ENCODE data around the gene PKP1.

PKP1 gene

DNA sequence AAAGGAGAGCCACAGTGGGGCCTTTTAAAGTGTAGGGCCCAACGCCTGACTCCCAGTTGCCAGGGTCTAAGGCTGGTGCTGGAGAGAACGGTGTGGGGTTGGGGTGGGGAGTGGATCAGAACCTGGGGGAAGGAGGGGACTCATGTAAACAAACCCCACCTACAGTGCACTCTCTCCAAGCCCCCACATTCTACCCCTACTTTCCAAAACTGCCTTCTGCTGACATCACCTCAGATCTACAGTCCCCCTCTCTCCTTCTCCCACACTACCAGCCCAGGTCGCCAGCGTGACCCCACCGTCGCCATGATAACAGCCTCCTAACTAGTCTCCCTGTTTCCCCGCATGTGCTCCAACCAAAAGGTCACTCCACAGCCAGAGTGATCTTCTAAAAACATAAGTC is 67.6 kb downstream of the PKP1 start:
- no peak overlapping the region for H3K4ac ChIP-seq (ENCODE audit: low read depth in 1 of 2, low read length in 2 of 2)
- no peak overlapping the region for H2AFZ ChIP-seq (ENCODE audit: low read depth, low read length)
- H3K18ac ChIP-seq (ENCODE audit: low read depth in 1 of 2, low read length in 2 of 2), result no peak overlapping the region

GRCh38 chr1:201351617-201352016 is 68.3 kb downstream of the PKP1 start:
- Histone ChIP-seq H2BK12ac (ENCODE audit: low read length in 2 of 2) (no peak overlapping the region), H3K36me3 (ENCODE audit: control insufficient read depth in 1 of 2, insufficient read depth in 2 of 2, low read depth in 1 of 2, low read length in 2 of 2) (no peaks in the 10 kb centered on the region), H3K27ac (ENCODE audit: low read length, poor library complexity, severe bottlenecking) (no peak overlapping the region), H2BK15ac (ENCODE audit: low read depth, poor library complexity, severe bottlenecking) (no peak overlapping the region), H2AFZ (ENCODE audit: low read depth, low read length) (no peak overlapping the region), H2BK120ac (ENCODE audit: low read depth, low read length) (no peak overlapping the region), H3K14ac (ENCODE audit: low read length in 2 of 2) (no peak overlapping the region), H4K8ac (ENCODE audit: low read length) (no peak overlapping the region), H3K4me2 (ENCODE audit: low read length, poor library complexity, severe bottlenecking) (no peak overlapping the region), H3K18ac (ENCODE audit: low read depth in 1 of 2, low read length in 2 of 2) (no peak overlapping the region), H3K79me1 (replicated peaks; ENCODE audit: low read length, poor library complexity, severe bottlenecking) (no peaks in the 10 kb centered on the region), H3K9ac (ENCODE audit: low read length) (no peak overlapping the region), H3K4me1 (ENCODE audit: control insufficient read depth, insufficient read depth, low read depth, low read length) (peaks cover 4% of the 10 kb centered on the region), H4K91ac (ENCODE audit: low read length) (no peak overlapping the region), H3K4me3 (ENCODE audit: insufficient read depth in 1 of 2, low read depth in 1 of 2, low read length in 2 of 2) (no peak overlapping the region), H2AK5ac (ENCODE audit: low read length, severe bottlenecking) (no peak overlapping the region), H3K9me3 (ENCODE audit: control insufficient read depth, low read length) (no peaks in the 10 kb centered on the region), H3K27me3 (ENCODE audit: control insufficient read depth in 1 of 2, insufficient read depth in 1 of 2, low read length in 2 of 2) (peaks cover 22 to 72% of the 10 kb centered on the region in 2 experiments), H3K4ac (ENCODE audit: low read depth in 1 of 2, low read length in 2 of 2) (no peak overlapping the region), H2BK5ac (ENCODE audit: low read depth, low read length, poor library complexity, severe bottlenecking) (no peak overlapping the region), H3K23ac (ENCODE audit: low read length in 2 of 2) (no peak overlapping the region)
- DNase-seq, result no peak

More for the DNA sequence above, 67.6 kb downstream of the PKP1 start:
- Histone ChIP-seq H4K91ac (ENCODE audit: low read length) (no peak overlapping the region), H3K9ac (ENCODE audit: low read length) (no peak overlapping the region), H2AK5ac (ENCODE audit: low read length, severe bottlenecking) (no peak overlapping the region), H3K4me1 (ENCODE audit: control insufficient read depth, insufficient read depth, low read depth, low read length) (peaks cover 4% of the 10 kb centered on the region), H3K9me3 (ENCODE audit: control insufficient read depth, low read length) (no peaks in the 10 kb centered on the region), H3K4me2 (ENCODE audit: low read length, poor library complexity, severe bottlenecking) (no peak overlapping the region), H3K4me3 (ENCODE audit: insufficient read depth in 1 of 2, low read depth in 1 of 2, low read length in 2 of 2) (no peak overlapping the region), H4K8ac (ENCODE audit: low read length) (no peak overlapping the region), H2BK12ac (ENCODE audit: low read length in 2 of 2) (no peak overlapping the region), H2BK15ac (ENCODE audit: low read depth, poor library complexity, severe bottlenecking) (no peak overlapping the region), H2BK5ac (ENCODE audit: low read depth, low read length, poor library complexity, severe bottlenecking) (no peak overlapping the region), H2BK120ac (ENCODE audit: low read depth, low read length) (no peak overlapping the region), H3K36me3 (ENCODE audit: control insufficient read depth in 1 of 2, insufficient read depth in 2 of 2, low read depth in 1 of 2, low read length in 2 of 2) (no peaks in the 10 kb centered on the region), H3K79me1 (replicated peaks; ENCODE audit: low read length, poor library complexity, severe bottlenecking) (no peaks in the 10 kb centered on the region), H3K27me3 (ENCODE audit: control insufficient read depth in 1 of 2, insufficient read depth in 1 of 2, low read length in 2 of 2) (peaks cover 22 to 73% of the 10 kb centered on the region in 2 experiments), H3K27ac (ENCODE audit: low read length, poor library complexity, severe bottlenecking) (no peak overlapping the region), H3K14ac (ENCODE audit: low read length in 2 of 2) (no peak overlapping the region), H3K23ac (ENCODE audit: low read length in 2 of 2) (no peak overlapping the region)
- no peak for DNase-seq
- WGBS, result 96% methylated on average over 5 of the region's 7 CpGs

- Histone ChIP-seq H3K36me3 (ENCODE audit: control insufficient read depth in 1 of 2, insufficient read depth in 2 of 2, low read depth in 1 of 2, low read length in 2 of 2) (no peaks in the 10 kb centered on the region), H4K91ac (ENCODE audit: low read length) (no peak overlapping the region), H3K79me1 (replicated peaks; ENCODE audit: low read length, poor library complexity, severe bottlenecking) (no peaks in the 10 kb centered on the region), H4K8ac (ENCODE audit: low read length) (no peak overlapping the region), H3K4me3 (ENCODE audit: insufficient read depth in 1 of 2, low read depth in 1 of 2, low read length in 2 of 2) (no peak overlapping the region), H3K4ac (ENCODE audit: low read depth in 1 of 2, low read length in 2 of 2) (no peak overlapping the region), H2BK120ac (ENCODE audit: low read depth, low read length) (no peak overlapping the region), H3K9ac (ENCODE audit: low read length) (no peak overlapping the region), H3K23ac (ENCODE audit: low read length in 2 of 2) (no peak overlapping the region), H2BK12ac (ENCODE audit: low read length in 2 of 2) (no peak overlapping the region), H2BK5ac (ENCODE audit: low read depth, low read length, poor library complexity, severe bottlenecking) (no peak overlapping the region), H3K9me3 (ENCODE audit: control insufficient read depth, low read length) (no peaks in the 10 kb centered on the region), H3K4me1 (ENCODE audit: control insufficient read depth, insufficient read depth, low read depth, low read length) (peaks cover 3% of the 10 kb centered on the region), H3K14ac (ENCODE audit: low read length in 2 of 2) (no peak overlapping the region), H3K27ac (ENCODE audit: low read length, poor library complexity, severe bottlenecking) (no peak overlapping the region), H3K4me2 (ENCODE audit: low read length, poor library complexity, severe bottlenecking) (no peak overlapping the region), H3K18ac (ENCODE audit: low read depth in 1 of 2, low read length in 2 of 2) (no peak overlapping the region), H2BK15ac (ENCODE audit: low read depth, poor library complexity, severe bottlenecking) (no peak overlapping the region), H3K27me3 (ENCODE audit: control insufficient read depth in 1 of 2, insufficient read depth in 1 of 2, low read length in 2 of 2) (peaks cover 15 to 66% of the 10 kb centered on the region in 2 experiments), H2AFZ (ENCODE audit: low read depth, low read length) (no peak overlapping the region), H2AK5ac (ENCODE audit: low read length, severe bottlenecking) (no peak overlapping the region)
- 76% methylated on average over 13 of the region's 13 CpGs for WGBS
- no peak for DNase-seq
Observed at GRCh38 chr1:201353186-201353940, 70.1 kb downstream of the PKP1 start.

GRCh38 chr1:201354151-201354900 is 71.0 kb downstream of the PKP1 start:
- Histone ChIP-seq H2AFZ (ENCODE audit: low read depth, low read length) (no peak overlapping the region), H3K79me1 (replicated peaks; ENCODE audit: low read length, poor library complexity, severe bottlenecking) (no peaks in the 10 kb centered on the region), H2BK15ac (ENCODE audit: low read depth, poor library complexity, severe bottlenecking) (no peak overlapping the region), H3K23ac (ENCODE audit: low read length in 2 of 2) (no peak overlapping the region), H3K14ac (ENCODE audit: low read length in 2 of 2) (no peak overlapping the region), H3K9ac (ENCODE audit: low read length) (no peak overlapping the region), H3K4ac (ENCODE audit: low read depth in 1 of 2, low read length in 2 of 2) (no peak overlapping the region), H4K8ac (ENCODE audit: low read length) (no peak overlapping the region), H3K4me1 (ENCODE audit: control insufficient read depth, insufficient read depth, low read depth, low read length) (peaks cover 6% of the 10 kb centered on the region), H2BK12ac (ENCODE audit: low read length in 2 of 2) (no peak overlapping the region), H3K36me3 (ENCODE audit: control insufficient read depth in 1 of 2, insufficient read depth in 2 of 2, low read depth in 1 of 2, low read length in 2 of 2) (no peaks in the 10 kb centered on the region), H2BK120ac (ENCODE audit: low read depth, low read length) (no peak overlapping the region), H2AK5ac (ENCODE audit: low read length, severe bottlenecking) (no peak overlapping the region), H3K27ac (ENCODE audit: low read length, poor library complexity, severe bottlenecking) (no peak overlapping the region), H3K27me3 (ENCODE audit: control insufficient read depth in 1 of 2, insufficient read depth in 1 of 2, low read length in 2 of 2) (peaks cover 15 to 76% of the 10 kb centered on the region in 2 experiments), H2BK5ac (ENCODE audit: low read depth, low read length, poor library complexity, severe bottlenecking) (no peak overlapping the region), H3K18ac (ENCODE audit: low read depth in 1 of 2, low read length in 2 of 2) (no peak overlapping the region), H4K91ac (ENCODE audit: low read length) (no peak overlapping the region), H3K4me3 (ENCODE audit: insufficient read depth in 1 of 2, low read depth in 1 of 2, low read length in 2 of 2) (no peak overlapping the region), H3K4me2 (ENCODE audit: low read length, poor library complexity, severe bottlenecking) (no peak overlapping the region), H3K9me3 (ENCODE audit: control insufficient read depth, low read length) (no peaks in the 10 kb centered on the region)
- DNase-seq, result no peak
- 62% methylated on average over 8 of the region's 9 CpGs for WGBS
